Mesothelial cell of epicardium (in vitro differentiated cells): Measurements from ENCODE around the gene MYRF. TPM values are rescaled to one million over a fixed set of nuclear protein-coding genes. Genes with fewer than 3 reads are reported as not detected.

Source experiments
- DNase-seq, 2 experiments: peaks; one replicate each; pipeline ENCODE4 v3.0.0; 2021; ENCODE audit warnings: low spot score in 2 of 2; ENCODE audit not compliant: unreplicated experiment in 2 of 2
- H3K27ac Mint-ChIP-seq: 2 replicates; pipeline ENCODE4 v1.8.0; 2021; ENCODE audit warnings: mixed read lengths
- H3K27me3 Mint-ChIP-seq: 2 replicates; pipeline ENCODE4 v1.8.0; 2021; ENCODE audit warnings: low read depth, mixed read lengths
- H3K36me3 Mint-ChIP-seq: 2 replicates; pipeline ENCODE4 v1.8.0; 2021; ENCODE audit warnings: mixed read lengths
- H3K4me1 Mint-ChIP-seq: 2 replicates; pipeline ENCODE4 v1.8.0; 2021; ENCODE audit warnings: mixed read lengths
- H3K4me3 Mint-ChIP-seq: 2 replicates; pipeline ENCODE4 v1.8.0; 2021; ENCODE audit warnings: mild to moderate bottlenecking, moderate library complexity, mixed read lengths
- H3K9me3 Mint-ChIP-seq: 2 replicates; pipeline ENCODE4 v1.8.0; 2021; ENCODE audit warnings: mixed read lengths
- CTCF ChIP-seq: fragments of 200-600 bp; sonication (generic); IDR thresholded peaks from one replicate; pipeline ENCODE4 v1.5.0; 2021; ENCODE audit warnings: antibody characterized with exemption; ENCODE audit not compliant: unreplicated experiment
- total RNA-seq: library from RNA; stranded (reverse); gene quantifications from 3 replicates; pipeline ENCODE4 v1.2.1, GENCODE V29; 2021

Gene MYRF
- total RNA-seq, 1 donor from 2014 or later, result 428 TPM

DNA sequence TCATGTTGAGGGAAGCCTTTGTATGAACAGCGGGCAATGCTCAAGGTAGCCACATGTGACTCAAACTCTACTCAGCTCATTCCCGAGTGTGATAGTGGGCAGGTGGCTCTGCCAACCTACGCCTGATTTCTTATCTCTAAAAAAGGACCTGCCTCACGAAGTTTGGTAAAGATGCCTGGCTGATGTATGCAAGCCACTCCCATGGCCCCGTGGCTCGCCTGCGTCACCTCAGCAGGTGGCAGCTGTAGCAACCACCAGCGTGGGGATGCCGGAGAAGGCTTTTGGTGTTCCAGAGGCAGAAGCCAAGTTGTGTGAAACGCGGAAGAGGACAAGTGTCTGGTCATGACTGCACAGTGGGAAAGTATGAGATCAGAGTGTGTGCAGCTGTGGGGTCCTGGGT lies 81.0 kb downstream of the MYRF start:
- peaks cover 59% of the 10 kb centered on the region for H3K4me1 Mint-ChIP-seq
- peak overlapping the region; percentile 90 for H3K27ac Mint-ChIP-seq
- no peak for DNase-seq
- no peaks in the 10 kb centered on the region for H3K9me3 Mint-ChIP-seq
- peaks cover 6% of the 10 kb centered on the region for H3K36me3 Mint-ChIP-seq
- H3K27me3 Mint-ChIP-seq, result no peaks in the 10 kb centered on the region
- no peak for TF ChIP-seq CTCF
- no peak overlapping the region for H3K4me3 Mint-ChIP-seq

GRCh38 chr11:61833926-61834277 lies 81.5 kb downstream of the MYRF start:
- TF ChIP-seq CTCF, result no peak
- Mint-ChIP-seq H3K27me3 (no peaks in the 10 kb centered on the region), H3K4me3 (no peak overlapping the region), H3K36me3 (peaks cover 10% of the 10 kb centered on the region), H3K9me3 (no peaks in the 10 kb centered on the region), H3K4me1 (peaks cover 59% of the 10 kb centered on the region), H3K27ac (peak overlapping the region; percentile 90)
- no peak for DNase-seq

DNA sequence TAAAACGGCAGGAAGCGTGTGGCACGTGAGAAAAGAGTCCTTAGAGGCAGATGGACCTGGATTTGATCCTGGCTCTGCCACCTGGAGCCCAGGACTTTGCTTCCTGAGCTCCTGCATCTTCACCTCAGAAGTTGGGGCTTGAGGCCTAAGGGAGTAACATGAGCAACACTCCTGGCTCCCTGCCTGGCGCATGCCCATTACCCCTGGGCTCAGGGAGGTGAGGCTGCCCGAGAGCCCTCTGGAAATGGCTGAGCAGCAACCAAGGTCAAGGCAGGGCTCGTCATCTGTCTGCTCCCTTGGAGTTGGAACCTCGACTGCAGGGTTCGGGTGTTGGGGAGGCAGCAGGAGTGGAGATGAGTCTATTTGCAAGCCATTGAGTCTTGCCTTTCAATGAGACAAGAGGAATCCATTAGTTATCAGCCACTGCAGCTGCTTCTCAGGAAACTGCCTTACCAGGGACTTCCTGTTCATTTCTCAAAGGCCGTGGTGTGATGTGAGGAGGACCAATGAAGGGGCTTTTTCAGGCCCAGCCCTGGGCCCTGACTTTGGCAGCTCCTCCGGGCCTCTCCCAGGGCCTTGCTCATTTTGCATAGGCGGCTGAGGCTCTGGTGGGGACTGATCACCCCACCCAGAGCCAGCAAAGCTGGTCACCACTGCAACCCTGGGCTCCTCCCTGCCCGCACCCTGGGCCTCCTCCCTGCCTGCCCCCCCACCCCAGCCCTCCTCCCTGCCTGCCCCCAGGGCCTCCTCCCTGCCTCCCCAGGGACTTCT lies 82.0 kb downstream of the MYRF start:
- DNase-seq, result peak in 1 of 2 experiments; percentile 45
- H3K36me3 Mint-ChIP-seq, result peaks cover 16% of the 10 kb centered on the region
- no peaks in the 10 kb centered on the region for H3K9me3 Mint-ChIP-seq
- no peak overlapping the region for H3K4me3 Mint-ChIP-seq
- H3K27ac Mint-ChIP-seq, result peak overlapping the region; percentile 90
- TF ChIP-seq CTCF, result no peak
- H3K27me3 Mint-ChIP-seq, result no peaks in the 10 kb centered on the region
- peaks cover 55% of the 10 kb centered on the region for H3K4me1 Mint-ChIP-seq

- H3K36me3 Mint-ChIP-seq, result peaks cover 29% of the 10 kb centered on the region
- H3K4me3 Mint-ChIP-seq, result no peak overlapping the region
- no peak for DNase-seq
- H3K27ac Mint-ChIP-seq, result peak overlapping the region; percentile 75
- H3K27me3 Mint-ChIP-seq, result no peaks in the 10 kb centered on the region
- H3K9me3 Mint-ChIP-seq, result peaks cover 4% of the 10 kb centered on the region
- H3K4me1 Mint-ChIP-seq, result peaks cover 39% of the 10 kb centered on the region
- TF ChIP-seq CTCF, result no peak
These were observed 83.8 kb downstream of the MYRF start for GRCh38 chr11:61836193-61836592.

GRCh38 chr11:61837411-61838005 lies 85.1 kb downstream of the MYRF start:
- peaks cover 4% of the 10 kb centered on the region for H3K9me3 Mint-ChIP-seq
- no peak for TF ChIP-seq CTCF
- H3K36me3 Mint-ChIP-seq, result peaks cover 38% of the 10 kb centered on the region
- no peak overlapping the region for H3K4me3 Mint-ChIP-seq
- H3K27ac Mint-ChIP-seq, result no peak overlapping the region
- H3K27me3 Mint-ChIP-seq, result no peaks in the 10 kb centered on the region
- no peak for DNase-seq
- peaks cover 28% of the 10 kb centered on the region for H3K4me1 Mint-ChIP-seq

Other genes with a start within 250 kb of the MYRF start
- 0.09 to 0.16 TPM (median 0.11 TPM) in 3 replicates for gene LRRC10B, start 243.9 kb upstream of the MYRF start, total RNA-seq
- gene SYT7, start 171.6 kb upstream of the MYRF start, total RNA-seq, result 7.6 to 9.4 TPM (median 8.3 TPM) in 3 replicates
- 7.1 to 8.1 TPM (median 8.1 TPM) in 3 replicates for gene DAGLA, start 72.2 kb upstream of the MYRF start, total RNA-seq
- gene TMEM258, start 40.0 kb downstream of the MYRF start, total RNA-seq, result 139 to 154 TPM (median 148 TPM) in 3 replicates
- gene FEN1, start 40.3 kb downstream of the MYRF start, total RNA-seq, result 19.5 to 20.9 TPM (median 20.3 TPM) in 3 replicates
- 108 to 115 TPM (median 108 TPM) in 3 replicates for gene FADS1, start 64.4 kb downstream of the MYRF start, total RNA-seq
- gene FADS2, start 75.7 kb downstream of the MYRF start, total RNA-seq, result 317 to 337 TPM (median 324 TPM) in 3 replicates
- gene FADS3, start 138.9 kb downstream of the MYRF start, total RNA-seq, result 6.1 to 8.9 TPM (median 8.0 TPM) in 3 replicates
- gene RAB3IL1, start 164.9 kb downstream of the MYRF start, total RNA-seq, result 10.6 to 12.0 TPM (median 11.9 TPM) in 3 replicates
- gene BEST1, start 197.7 kb downstream of the MYRF start, total RNA-seq, result 0.64 to 1.1 TPM (median 0.90 TPM) in 3 replicates
- gene FTH1, start 215.0 kb downstream of the MYRF start, total RNA-seq, result 1,419 to 1,500 TPM (median 1,460 TPM) in 3 replicates